GM12878 (cell line): ENCODE data around the gene C1QL1. TPM values are rescaled to one million over a fixed set of nuclear protein-coding genes. Genes with fewer than 3 reads are reported as not detected.

ENCODE experiments used
- HDAC2 ChIP-seq: fragments of 200-600 bp; sonication (generic); IDR thresholded peaks from 2 replicates; pipeline ENCODE4 v1.6.1; 2017
- IRF4 ChIP-seq: IDR thresholded peaks from 2 replicates; pipeline ENCODE4 v1.6.1; 2011; ENCODE audit warnings: low read depth, low read length
- NFYB ChIP-seq: IDR thresholded peaks from 2 replicates; pipeline ENCODE4 v1.6.1; 2011; ENCODE audit warnings: low read depth, mild to moderate bottlenecking, low read length, improper control_type of control experiment, moderate library complexity; ENCODE audit not compliant: insufficient read depth
- NR2F1 ChIP-seq: fragments of 450-650 bp; conservative IDR thresholded peaks from 2 replicates; pipeline ENCODE4 v1.6.1; 2017; ENCODE audit warnings: mild to moderate bottlenecking
- PKNOX1 ChIP-seq: fragments of 450-650 bp; IDR thresholded peaks from 2 replicates; pipeline ENCODE4 v1.6.1; 2016; ENCODE audit warnings: mild to moderate bottlenecking
- POLR2A ChIP-seq: IDR thresholded peaks from 2 replicates; pipeline ENCODE4 v1.6.1; 2011; ENCODE audit warnings: low read depth, mild to moderate bottlenecking, low read length
- PRDM15 ChIP-seq: fragments of 450-650 bp; formaldehyde crosslinking; IDR thresholded peaks from 2 replicates; pipeline ENCODE4 v1.4.0; 2020; ENCODE audit warnings: mild to moderate bottlenecking, moderate library complexity
- SMAD1 ChIP-seq: fragments of 450-650 bp; IDR thresholded peaks from 2 replicates; pipeline ENCODE4 v1.6.1; 2018; ENCODE audit warnings: mild to moderate bottlenecking, low read depth; ENCODE audit not compliant: partially characterized antibody
- SPI1 ChIP-seq: IDR thresholded peaks from 2 replicates; pipeline ENCODE4 v1.6.1; 2011; ENCODE audit warnings: low read depth, mild to moderate bottlenecking, low read length, moderate library complexity, borderline replicate concordance; ENCODE audit not compliant: insufficient read depth
- SUZ12 ChIP-seq: fragments of 200-600 bp; sonication (generic); IDR thresholded peaks from one replicate; pipeline ENCODE4 v1.6.1; 2018; ENCODE audit warnings: antibody characterized with exemption, mild to moderate bottlenecking; ENCODE audit not compliant: unreplicated experiment
- ZBTB33 ChIP-seq: fragments of 450-650 bp; IDR thresholded peaks from 2 replicates; pipeline ENCODE4 v1.6.1; 2017; ENCODE audit warnings: mild to moderate bottlenecking
- ZBTB4 ChIP-seq: fragments of 450-650 bp; formaldehyde crosslinking; IDR thresholded peaks from 2 replicates; pipeline ENCODE4 v1.4.0; 2022; ENCODE audit warnings: mild to moderate bottlenecking, moderate library complexity
- ZNF217 ChIP-seq: fragments of 450-650 bp; IDR thresholded peaks from 2 replicates; pipeline ENCODE4 v1.6.1; 2017; ENCODE audit warnings: antibody characterized with exemption, mild to moderate bottlenecking
- polyA plus RNA-seq, 11 experiments: library from polyadenylated mRNA; depleted of rRNA in 4 of 11; unstranded in 6 of 11; stranded (reverse) in 5 of 11; fragments of >200 nt; fragmentation: Nextera tagmentation in 4 of 11; fragmentation: Illumina TruSeq in 1 of 11; extraction: Ambion mirVana in 4 of 11; extraction: Trizol in 1 of 11; gene quantifications; 1 replicate in 1 of 11; 2 replicates in 10 of 11; pipeline versions ENCODE4 v1.2.1 to v1.2.3, GENCODE V29; 2011 to 2016; ENCODE audit warnings: inconsistent platforms in 2 of 11, missing spikeins in 2 of 11, low read depth in 1 of 11
- total RNA-seq, 4 experiments: library from RNA; depleted of rRNA in 3 of 4; stranded (reverse); fragments of >200 nt in 3 of 4; fragmentation: Illumina TruSeq in 1 of 4; extraction: Trizol in 1 of 4; gene quantifications; 2 replicates each; pipeline versions ENCODE4 v1.2.1 to v1.2.3, GENCODE V29; 2013 to 2021

Gene C1QL1
- total and polyA plus RNA-seq, 10 of the 15 experiments (the other 5 are each of a cell fraction or from before 2014, with no cell fraction given), result not detected

- no peak for TF ChIP-seq PRDM15 (CRISPR knock-in tag)
- no peak for TF ChIP-seq POLR2A
- TF ChIP-seq IRF4, result no peak
- 0 out of 2 replicates have a peak, but pooled peaks have one; percentile 12 for TF ChIP-seq PKNOX1
- no peak for TF ChIP-seq HDAC2
- no peak for TF ChIP-seq ZBTB33
- TF ChIP-seq ZBTB4, result no peak
- TF ChIP-seq NFYB, result no peak
- no peak for TF ChIP-seq SMAD1
- TF ChIP-seq NR2F1, result 0 out of 2 replicates have a peak, but pooled peaks have one; percentile 22
- peak; percentile 72 for TF ChIP-seq SUZ12
- no peak for TF ChIP-seq ZNF217
- TF ChIP-seq SPI1, result no peak
Observed at GRCh38 chr17:44970136-44970741, 2.1 kb upstream of the C1QL1 start (continued).
